ENCODE measurements around the gene CERKL.

The CERKL gene

DNA sequence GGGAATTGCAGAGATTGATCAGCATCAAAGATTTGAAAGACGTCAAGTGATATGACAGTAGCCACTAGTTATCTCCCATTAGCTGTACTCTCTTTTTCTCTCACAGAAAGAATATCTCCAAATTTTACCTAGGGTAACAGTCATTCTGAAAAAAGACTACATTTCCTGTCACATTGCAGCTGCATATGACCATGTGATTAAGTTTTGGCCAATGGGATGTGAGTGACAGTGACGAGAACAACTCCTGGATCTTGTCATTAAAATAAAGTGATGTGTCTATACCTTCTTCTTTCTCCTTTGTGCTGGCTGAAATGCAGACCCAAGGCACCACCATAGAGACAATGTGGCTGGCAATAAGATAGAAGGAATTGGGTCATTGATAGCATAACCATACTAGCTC is 34.0 kb upstream of the CERKL start:
- ChIA-PET POLR2A (no interaction called here), CTCF (no interaction called here)
- TF ChIP-seq BHLHE40 (IDR thresholded peaks at IDR 0.05; ENCODE audit: borderline replicate concordance) (no peak), FOXA1 (IDR thresholded peaks at IDR 0.05) (no peak), SUZ12 (IDR thresholded peaks at IDR 0.05) (no peak)
- no peak for DNase-seq (ENCODE audit: extremely low spot score)

DNA sequence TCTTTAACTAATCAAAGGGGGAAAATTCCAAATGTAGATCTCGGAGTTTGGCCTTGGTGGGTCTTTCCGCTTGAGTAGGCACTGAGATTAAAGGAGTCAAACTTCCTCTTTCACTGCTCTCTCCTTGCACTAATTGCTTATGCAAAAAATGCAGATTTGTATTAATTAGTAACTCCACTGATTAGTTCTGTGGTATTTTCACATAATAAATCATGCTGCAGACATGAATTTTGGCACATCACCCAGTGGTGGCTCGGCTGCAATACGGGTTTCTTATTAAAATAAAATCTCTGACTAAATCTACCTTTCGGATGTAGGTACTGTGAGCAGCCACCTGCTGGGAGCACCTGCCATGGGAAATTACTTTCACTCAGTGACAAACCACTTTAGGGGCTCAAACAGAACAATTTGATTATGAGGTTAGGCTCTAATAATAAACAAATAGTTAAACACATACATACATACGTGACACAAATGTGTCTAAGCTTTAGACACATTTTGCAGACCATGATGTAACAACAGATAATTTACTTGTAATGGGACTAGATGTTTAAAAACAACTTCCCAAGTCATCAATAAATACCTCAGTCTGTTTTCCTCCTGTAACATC is 29.8 kb upstream of the CERKL start:
- TF ChIP-seq SP1 (IDR thresholded peaks at IDR 0.05) = no peak
- TF ChIP-seq CTBP1 (IDR thresholded peaks at IDR 0.05; ENCODE audit: borderline replicate concordance) = no peak
- no peak for TF ChIP-seq FOXA1 (IDR thresholded peaks at IDR 0.05)
- TF ChIP-seq BHLHE40 (IDR thresholded peaks at IDR 0.05; ENCODE audit: borderline replicate concordance) = no peak
- TF ChIP-seq ARNT (IDR thresholded peaks at IDR 0.05) = no peak
- TF ChIP-seq, protein P1, sequence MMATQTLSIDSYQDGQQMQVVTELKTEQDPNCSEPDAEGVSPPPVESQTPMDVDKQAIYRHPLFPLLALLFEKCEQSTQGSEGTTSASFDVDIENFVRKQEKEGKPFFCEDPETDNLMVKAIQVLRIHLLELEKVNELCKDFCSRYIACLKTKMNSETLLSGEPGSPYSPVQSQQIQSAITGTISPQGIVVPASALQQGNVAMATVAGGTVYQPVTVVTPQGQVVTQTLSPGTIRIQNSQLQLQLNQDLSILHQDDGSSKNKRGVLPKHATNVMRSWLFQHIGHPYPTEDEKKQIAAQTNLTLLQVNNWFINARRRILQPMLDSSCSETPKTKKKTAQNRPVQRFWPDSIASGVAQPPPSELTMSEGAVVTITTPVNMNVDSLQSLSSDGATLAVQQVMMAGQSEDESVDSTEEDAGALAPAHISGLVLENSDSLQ (IDR thresholded peaks at IDR 0.05) = no peak
- no peak for TF ChIP-seq FOXM1 (IDR thresholded peaks at IDR 0.05; ENCODE audit: borderline replicate concordance)
- no peak for DNase-seq (ENCODE audit: extremely low spot score)
- POLR2A ChIA-PET = no interaction called here
- CTCF ChIA-PET = no interaction called here

- POLR2A ChIA-PET = no interaction called here
- DNase-seq (ENCODE audit: extremely low spot score) = no peak
- CTCF ChIA-PET = no interaction called here
- TF ChIP-seq ELF4 (IDR thresholded peaks at IDR 0.05) = no peak
- no peak for TF ChIP-seq ZNF384 (IDR thresholded peaks at IDR 0.05)
- no peak for TF ChIP-seq SUZ12 (IDR thresholded peaks at IDR 0.05)
- TF ChIP-seq CTBP1 (IDR thresholded peaks at IDR 0.05; ENCODE audit: borderline replicate concordance) = no peak
- no peak for TF ChIP-seq FOXK2 (IDR thresholded peaks at IDR 0.05)
- TF ChIP-seq SP1 (IDR thresholded peaks at IDR 0.05) = no peak
- no peak for TF ChIP-seq NFRKB (IDR thresholded peaks at IDR 0.05)
- no peak for TF ChIP-seq BHLHE40 (IDR thresholded peaks at IDR 0.05; ENCODE audit: borderline replicate concordance)
- no peak for TF ChIP-seq FOXA1 (IDR thresholded peaks at IDR 0.05)
- TF ChIP-seq L3MBTL2 (conservative IDR thresholded peaks at IDR 0.05) = no peak
- no peak for TF ChIP-seq FOXM1 (IDR thresholded peaks at IDR 0.05; ENCODE audit: borderline replicate concordance)
- no peak for TF ChIP-seq TARDBP (IDR thresholded peaks at IDR 0.05)
- TF ChIP-seq ARNT (IDR thresholded peaks at IDR 0.05) = no peak
- TF ChIP-seq HDGF (IDR thresholded peaks at IDR 0.05; ENCODE audit: borderline replicate concordance) = no peak
- TF ChIP-seq, protein P1 (IDR thresholded peaks at IDR 0.05) = no peak
- TF ChIP-seq LEF1 (IDR thresholded peaks at IDR 0.05; ENCODE audit: borderline replicate concordance) = no peak
Observed at GRCh38 chr2:181685150-181685688, 28.3 kb upstream of the CERKL start.

- ChIA-PET POLR2A (no interaction called here), CTCF (interaction anchor here (0.9 kb wide), 1 partner anchor 112 kb away, joined by 3 read pairs; no protein-coding TSS in a partner anchor)
- no peak for DNase-seq (ENCODE audit: extremely low spot score)
- TF ChIP-seq ELF4 (IDR thresholded peaks at IDR 0.05) (no peak), NFRKB (IDR thresholded peaks at IDR 0.05) (no peak), FOXA1 (IDR thresholded peaks at IDR 0.05) (no peak), LEF1 (IDR thresholded peaks at IDR 0.05; ENCODE audit: borderline replicate concordance) (no peak), SUZ12 (IDR thresholded peaks at IDR 0.05) (no peak), ZNF384 (IDR thresholded peaks at IDR 0.05) (no peak), SP1 (IDR thresholded peaks at IDR 0.05) (no peak), FOXK2 (IDR thresholded peaks at IDR 0.05) (no peak), FOXM1 (IDR thresholded peaks at IDR 0.05; ENCODE audit: borderline replicate concordance) (no peak), CTBP1 (IDR thresholded peaks at IDR 0.05; ENCODE audit: borderline replicate concordance) (no peak), L3MBTL2 (conservative IDR thresholded peaks at IDR 0.05) (no peak), TARDBP (IDR thresholded peaks at IDR 0.05) (no peak), BHLHE40 (IDR thresholded peaks at IDR 0.05; ENCODE audit: borderline replicate concordance) (no peak), ARNT (IDR thresholded peaks at IDR 0.05) (no peak), HDGF (IDR thresholded peaks at IDR 0.05; ENCODE audit: borderline replicate concordance) (no peak)
- TF ChIP-seq, protein P1 (IDR thresholded peaks at IDR 0.05) = no peak
Observed at GRCh38 chr2:181684454-181685149, 27.7 kb upstream of the CERKL start.

DNA sequence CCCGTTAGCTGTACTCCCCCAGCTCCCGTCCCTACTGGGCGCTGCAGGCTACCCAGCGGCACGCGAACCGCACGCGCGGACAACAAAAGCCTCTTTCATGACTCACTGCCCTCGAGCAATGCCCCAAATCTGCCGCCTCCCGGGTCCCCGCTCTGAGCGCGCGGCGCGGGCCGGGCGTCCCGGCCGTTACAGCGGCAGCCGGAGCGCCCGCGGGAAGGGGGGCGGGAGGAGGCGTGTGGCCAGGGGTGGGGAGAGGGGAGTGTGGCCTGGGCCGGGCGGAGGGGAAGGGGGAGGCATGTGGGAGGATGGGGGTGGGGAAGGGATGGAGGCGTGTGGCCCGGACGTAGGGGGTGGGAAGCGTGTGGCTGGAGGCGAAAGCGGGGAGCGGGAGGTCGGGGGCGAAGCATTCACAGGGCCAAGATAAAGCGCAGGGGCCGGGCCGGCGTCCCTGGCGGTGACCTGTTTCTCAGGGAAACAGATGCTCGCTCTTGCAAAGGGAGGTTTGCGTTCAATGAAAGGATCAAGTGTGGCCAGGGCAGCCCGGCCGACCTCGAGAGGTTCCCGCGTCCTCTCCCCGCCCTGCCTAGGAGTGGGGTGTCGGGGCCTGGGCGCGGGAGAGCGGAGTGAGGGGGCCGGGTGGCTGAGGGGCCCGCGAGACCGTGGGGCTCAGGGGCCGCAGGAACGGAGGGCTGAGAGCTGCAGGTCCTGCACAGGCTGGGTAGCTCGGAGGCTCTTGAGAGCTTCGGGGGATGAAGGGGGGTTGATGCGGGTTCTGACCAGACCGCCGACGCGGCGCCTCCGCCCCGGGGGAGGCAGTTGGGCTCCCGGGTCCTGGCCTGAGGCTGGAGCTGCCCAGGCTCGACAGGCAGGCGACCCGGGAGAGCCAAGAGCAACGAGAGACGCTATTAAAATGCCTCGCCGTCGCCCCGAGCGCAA is 26.9 kb upstream of the CERKL start:
- CTCF ChIA-PET = interaction anchor here (0.9 kb wide), 1 partner anchor 111 kb away, joined by 3 read pairs; no protein-coding TSS in a partner anchor
- TF ChIP-seq L3MBTL2 (conservative IDR thresholded peaks at IDR 0.05) (peak; percentile 40; the same call in 1 of the 2 replicates), BHLHE40 (IDR thresholded peaks at IDR 0.05; ENCODE audit: borderline replicate concordance) (no peak)
- DNase-seq (ENCODE audit: extremely low spot score) = peak; percentile 44
- POLR2A ChIA-PET = no interaction called here
